ENCODE results near the gene BRIP1.

DNA sequence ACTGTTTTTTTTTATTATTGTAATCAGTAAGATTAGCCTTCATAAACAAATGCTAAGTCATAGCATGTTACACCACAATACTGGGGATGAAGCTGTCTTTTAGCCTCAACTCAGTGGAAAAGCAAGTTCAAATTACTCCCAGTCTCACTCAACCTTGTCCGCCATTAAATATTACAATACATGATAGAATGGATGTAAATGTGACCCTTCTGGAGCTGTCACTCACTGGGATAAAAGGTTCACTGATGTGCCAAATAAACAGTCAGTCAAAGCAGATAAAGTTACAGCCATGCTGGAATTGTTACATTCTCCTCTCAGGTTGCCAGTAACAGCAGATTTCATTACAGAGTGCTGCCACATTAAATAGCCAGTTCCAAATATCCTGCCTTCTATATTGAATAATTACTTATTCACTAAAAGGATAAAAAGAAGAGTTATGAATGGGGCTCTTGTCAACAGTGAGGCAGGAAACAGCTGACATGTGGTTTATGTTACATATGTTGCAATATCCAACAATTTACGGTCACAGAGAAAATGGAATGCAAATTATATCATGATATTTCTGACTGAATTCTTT, 53.4 kb downstream of the BRIP1 start:
- TF ChIP-seq, protein P1, sequence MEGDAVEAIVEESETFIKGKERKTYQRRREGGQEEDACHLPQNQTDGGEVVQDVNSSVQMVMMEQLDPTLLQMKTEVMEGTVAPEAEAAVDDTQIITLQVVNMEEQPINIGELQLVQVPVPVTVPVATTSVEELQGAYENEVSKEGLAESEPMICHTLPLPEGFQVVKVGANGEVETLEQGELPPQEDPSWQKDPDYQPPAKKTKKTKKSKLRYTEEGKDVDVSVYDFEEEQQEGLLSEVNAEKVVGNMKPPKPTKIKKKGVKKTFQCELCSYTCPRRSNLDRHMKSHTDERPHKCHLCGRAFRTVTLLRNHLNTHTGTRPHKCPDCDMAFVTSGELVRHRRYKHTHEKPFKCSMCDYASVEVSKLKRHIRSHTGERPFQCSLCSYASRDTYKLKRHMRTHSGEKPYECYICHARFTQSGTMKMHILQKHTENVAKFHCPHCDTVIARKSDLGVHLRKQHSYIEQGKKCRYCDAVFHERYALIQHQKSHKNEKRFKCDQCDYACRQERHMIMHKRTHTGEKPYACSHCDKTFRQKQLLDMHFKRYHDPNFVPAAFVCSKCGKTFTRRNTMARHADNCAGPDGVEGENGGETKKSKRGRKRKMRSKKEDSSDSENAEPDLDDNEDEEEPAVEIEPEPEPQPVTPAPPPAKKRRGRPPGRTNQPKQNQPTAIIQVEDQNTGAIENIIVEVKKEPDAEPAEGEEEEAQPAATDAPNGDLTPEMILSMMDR (IDR thresholded peaks at IDR 0.05) = no peak
- TF ChIP-seq FOXM1 (IDR thresholded peaks at IDR 0.05; ENCODE audit: low read depth) = peak; percentile 14; the same call in 1 of the 2 replicates
- no peak for TF ChIP-seq EZH2phosphoT487 (IDR thresholded peaks at IDR 0.05; ENCODE audit: borderline replicate concordance, low read depth)
- TF ChIP-seq RAD21 (IDR thresholded peaks at IDR 0.05; ENCODE audit: low read length) = no peak
- TF ChIP-seq, protein P2, sequence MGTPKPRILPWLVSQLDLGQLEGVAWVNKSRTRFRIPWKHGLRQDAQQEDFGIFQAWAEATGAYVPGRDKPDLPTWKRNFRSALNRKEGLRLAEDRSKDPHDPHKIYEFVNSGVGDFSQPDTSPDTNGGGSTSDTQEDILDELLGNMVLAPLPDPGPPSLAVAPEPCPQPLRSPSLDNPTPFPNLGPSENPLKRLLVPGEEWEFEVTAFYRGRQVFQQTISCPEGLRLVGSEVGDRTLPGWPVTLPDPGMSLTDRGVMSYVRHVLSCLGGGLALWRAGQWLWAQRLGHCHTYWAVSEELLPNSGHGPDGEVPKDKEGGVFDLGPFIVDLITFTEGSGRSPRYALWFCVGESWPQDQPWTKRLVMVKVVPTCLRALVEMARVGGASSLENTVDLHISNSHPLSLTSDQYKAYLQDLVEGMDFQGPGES (IDR thresholded peaks at IDR 0.05; ENCODE audit: low read depth, low read length) = no peak
- TF ChIP-seq MXI1 (IDR thresholded peaks at IDR 0.05; ENCODE audit: low read depth, low read length) = no peak
- peak; percentile 59 to 82; a peak in 3 of 4 replicates for TF ChIP-seq EP300 (IDR thresholded peaks at IDR 0.05; ENCODE audit: borderline replicate concordance in 1 of 2, low read depth in 1 of 2, low read length in 1 of 2)
- TF ChIP-seq JUND (IDR thresholded peaks at IDR 0.05) = peak; percentile 47
- TF ChIP-seq, protein P3, sequence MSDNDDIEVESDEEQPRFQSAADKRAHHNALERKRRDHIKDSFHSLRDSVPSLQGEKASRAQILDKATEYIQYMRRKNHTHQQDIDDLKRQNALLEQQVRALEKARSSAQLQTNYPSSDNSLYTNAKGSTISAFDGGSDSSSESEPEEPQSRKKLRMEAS (IDR thresholded peaks at IDR 0.05; ENCODE audit: low read depth) = no peak
- no peak for TF ChIP-seq GABPA (IDR thresholded peaks at IDR 0.05; ENCODE audit: low read depth)
- peak; percentile 51; the same call in 1 of the 2 replicates for TF ChIP-seq POLR2AphosphoS5 (IDR thresholded peaks at IDR 0.05; ENCODE audit: low read depth, low read length)
- peak; percentile 35; the same call in 1 of the 2 replicates for TF ChIP-seq NFIC (IDR thresholded peaks at IDR 0.05; ENCODE audit: borderline replicate concordance)
- TF ChIP-seq ELF1 (IDR thresholded peaks at IDR 0.05) = no peak
- TF ChIP-seq TAF1 (IDR thresholded peaks at IDR 0.05; ENCODE audit: borderline replicate concordance, low read depth, low read length) = no peak

Data from SK-N-SH (cell line).